WTC11 (cell line): ENCODE measurements around the gene MVB12A.

Source experiments
- ELF4 ChIP-seq: sonication (generic); formaldehyde crosslinking; IDR thresholded peaks from 2 replicates; pipeline ENCODE4 v1.8.1; 2022; ENCODE audit warnings: low read depth, mild to moderate bottlenecking, moderate library complexity, missing genetic modification reagents
- JUN ChIP-seq: sonication (generic); formaldehyde crosslinking; IDR thresholded peaks from 2 replicates; pipeline ENCODE4 v1.8.0; 2023; ENCODE audit warnings: mild to moderate bottlenecking, missing genetic modification reagents
- NFATC4 ChIP-seq: fragments of 250-450 bp; sonication (Bioruptor Pico); IDR thresholded peaks from 2 replicates; pipeline ENCODE4 v1.9.0; 2021; ENCODE audit warnings: mild to moderate bottlenecking
- TP53 ChIP-seq: sonication (generic); formaldehyde crosslinking; IDR thresholded peaks from 2 replicates; pipeline ENCODE4 v1.8.1; 2023; ENCODE audit warnings: mild to moderate bottlenecking, missing genetic modification reagents
- TF ChIP-seq, protein P1 (sequence below): sonication (generic); formaldehyde crosslinking; IDR thresholded peaks from 2 replicates; pipeline ENCODE4 v1.8.0; 2023; ENCODE audit warnings: missing genetic modification reagents, mild to moderate bottlenecking, borderline replicate concordance
- TF ChIP-seq, protein P2 (sequence below): fragments of 200-600 bp; IDR thresholded peaks from 2 replicates; pipeline ENCODE4 v1.8.0; 2022; ENCODE audit warnings: antibody characterized with exemption
- TF ChIP-seq, protein P3 (sequence below): sonication (generic); formaldehyde crosslinking; IDR thresholded peaks from 2 replicates; pipeline ENCODE4 v1.8.1; 2023; ENCODE audit warnings: mild to moderate bottlenecking, moderate library complexity, missing genetic modification reagents

DNA sequence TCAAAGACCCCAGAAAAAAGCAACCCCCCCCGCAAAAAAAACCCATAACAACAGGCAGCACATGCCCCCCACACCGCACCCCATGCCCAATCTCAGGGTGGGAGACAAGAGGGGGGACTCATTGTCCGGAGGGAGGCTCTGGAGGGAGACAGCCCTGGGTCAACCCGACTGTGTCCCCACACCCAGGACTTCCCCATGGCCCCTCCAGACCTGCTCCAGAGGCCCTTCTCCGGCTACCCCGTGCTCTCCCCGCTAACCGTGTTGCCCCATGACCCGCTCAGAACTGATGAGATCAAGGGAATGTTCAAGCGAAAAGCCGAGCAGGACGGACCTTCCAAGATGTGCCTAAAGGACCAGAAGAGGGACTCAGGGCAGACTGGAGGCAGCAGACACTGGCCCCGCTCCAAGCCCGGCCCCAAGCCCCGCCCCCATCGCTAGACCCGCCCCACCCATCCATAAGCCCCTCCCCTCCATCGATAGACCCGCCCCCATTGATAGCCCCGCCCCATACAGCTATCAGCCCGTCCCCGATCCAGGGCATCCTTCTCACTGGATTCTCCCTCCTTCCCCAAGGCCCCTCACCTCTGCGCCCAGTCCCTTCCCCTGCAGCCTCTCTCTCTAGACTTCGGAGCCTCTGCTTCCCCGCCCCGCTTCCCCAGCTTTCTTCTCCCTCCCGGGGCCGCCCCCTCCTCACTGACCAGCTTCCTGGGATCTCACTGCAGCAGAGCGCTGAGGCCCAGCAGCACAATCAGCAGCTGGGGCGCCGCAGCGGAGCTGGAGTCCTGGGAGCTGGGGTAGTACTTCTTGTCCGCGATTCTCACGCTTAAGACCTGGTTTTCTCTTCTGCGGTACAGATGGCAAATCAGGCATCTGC lies 16.6 kb upstream of the MVB12A start:
- TF ChIP-seq JUN (CRISPR knock-in tag) (no peak), ELF4 (CRISPR knock-in tag) (no peak), NFATC4 (no peak), TP53 (CRISPR knock-in tag) (no peak)
- TF ChIP-seq, protein P1, sequence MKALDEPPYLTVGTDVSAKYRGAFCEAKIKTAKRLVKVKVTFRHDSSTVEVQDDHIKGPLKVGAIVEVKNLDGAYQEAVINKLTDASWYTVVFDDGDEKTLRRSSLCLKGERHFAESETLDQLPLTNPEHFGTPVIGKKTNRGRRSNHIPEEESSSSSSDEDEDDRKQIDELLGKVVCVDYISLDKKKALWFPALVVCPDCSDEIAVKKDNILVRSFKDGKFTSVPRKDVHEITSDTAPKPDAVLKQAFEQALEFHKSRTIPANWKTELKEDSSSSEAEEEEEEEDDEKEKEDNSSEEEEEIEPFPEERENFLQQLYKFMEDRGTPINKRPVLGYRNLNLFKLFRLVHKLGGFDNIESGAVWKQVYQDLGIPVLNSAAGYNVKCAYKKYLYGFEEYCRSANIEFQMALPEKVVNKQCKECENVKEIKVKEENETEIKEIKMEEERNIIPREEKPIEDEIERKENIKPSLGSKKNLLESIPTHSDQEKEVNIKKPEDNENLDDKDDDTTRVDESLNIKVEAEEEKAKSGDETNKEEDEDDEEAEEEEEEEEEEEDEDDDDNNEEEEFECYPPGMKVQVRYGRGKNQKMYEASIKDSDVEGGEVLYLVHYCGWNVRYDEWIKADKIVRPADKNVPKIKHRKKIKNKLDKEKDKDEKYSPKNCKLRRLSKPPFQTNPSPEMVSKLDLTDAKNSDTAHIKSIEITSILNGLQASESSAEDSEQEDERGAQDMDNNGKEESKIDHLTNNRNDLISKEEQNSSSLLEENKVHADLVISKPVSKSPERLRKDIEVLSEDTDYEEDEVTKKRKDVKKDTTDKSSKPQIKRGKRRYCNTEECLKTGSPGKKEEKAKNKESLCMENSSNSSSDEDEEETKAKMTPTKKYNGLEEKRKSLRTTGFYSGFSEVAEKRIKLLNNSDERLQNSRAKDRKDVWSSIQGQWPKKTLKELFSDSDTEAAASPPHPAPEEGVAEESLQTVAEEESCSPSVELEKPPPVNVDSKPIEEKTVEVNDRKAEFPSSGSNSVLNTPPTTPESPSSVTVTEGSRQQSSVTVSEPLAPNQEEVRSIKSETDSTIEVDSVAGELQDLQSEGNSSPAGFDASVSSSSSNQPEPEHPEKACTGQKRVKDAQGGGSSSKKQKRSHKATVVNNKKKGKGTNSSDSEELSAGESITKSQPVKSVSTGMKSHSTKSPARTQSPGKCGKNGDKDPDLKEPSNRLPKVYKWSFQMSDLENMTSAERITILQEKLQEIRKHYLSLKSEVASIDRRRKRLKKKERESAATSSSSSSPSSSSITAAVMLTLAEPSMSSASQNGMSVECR (CRISPR knock-in tag): no peak
- TF ChIP-seq, protein P2, sequence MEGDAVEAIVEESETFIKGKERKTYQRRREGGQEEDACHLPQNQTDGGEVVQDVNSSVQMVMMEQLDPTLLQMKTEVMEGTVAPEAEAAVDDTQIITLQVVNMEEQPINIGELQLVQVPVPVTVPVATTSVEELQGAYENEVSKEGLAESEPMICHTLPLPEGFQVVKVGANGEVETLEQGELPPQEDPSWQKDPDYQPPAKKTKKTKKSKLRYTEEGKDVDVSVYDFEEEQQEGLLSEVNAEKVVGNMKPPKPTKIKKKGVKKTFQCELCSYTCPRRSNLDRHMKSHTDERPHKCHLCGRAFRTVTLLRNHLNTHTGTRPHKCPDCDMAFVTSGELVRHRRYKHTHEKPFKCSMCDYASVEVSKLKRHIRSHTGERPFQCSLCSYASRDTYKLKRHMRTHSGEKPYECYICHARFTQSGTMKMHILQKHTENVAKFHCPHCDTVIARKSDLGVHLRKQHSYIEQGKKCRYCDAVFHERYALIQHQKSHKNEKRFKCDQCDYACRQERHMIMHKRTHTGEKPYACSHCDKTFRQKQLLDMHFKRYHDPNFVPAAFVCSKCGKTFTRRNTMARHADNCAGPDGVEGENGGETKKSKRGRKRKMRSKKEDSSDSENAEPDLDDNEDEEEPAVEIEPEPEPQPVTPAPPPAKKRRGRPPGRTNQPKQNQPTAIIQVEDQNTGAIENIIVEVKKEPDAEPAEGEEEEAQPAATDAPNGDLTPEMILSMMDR: no peak
- TF ChIP-seq, protein P3, sequence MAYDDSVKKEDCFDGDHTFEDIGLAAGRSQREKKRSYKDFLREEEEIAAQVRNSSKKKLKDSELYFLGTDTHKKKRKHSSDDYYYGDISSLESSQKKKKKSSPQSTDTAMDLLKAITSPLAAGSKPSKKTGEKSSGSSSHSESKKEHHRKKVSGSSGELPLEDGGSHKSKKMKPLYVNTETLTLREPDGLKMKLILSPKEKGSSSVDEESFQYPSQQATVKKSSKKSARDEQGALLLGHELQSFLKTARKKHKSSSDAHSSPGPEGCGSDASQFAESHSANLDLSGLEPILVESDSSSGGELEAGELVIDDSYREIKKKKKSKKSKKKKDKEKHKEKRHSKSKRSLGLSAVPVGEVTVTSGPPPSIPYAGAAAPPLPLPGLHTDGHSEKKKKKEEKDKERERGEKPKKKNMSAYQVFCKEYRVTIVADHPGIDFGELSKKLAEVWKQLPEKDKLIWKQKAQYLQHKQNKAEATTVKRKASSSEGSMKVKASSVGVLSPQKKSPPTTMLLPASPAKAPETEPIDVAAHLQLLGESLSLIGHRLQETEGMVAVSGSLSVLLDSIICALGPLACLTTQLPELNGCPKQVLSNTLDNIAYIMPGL (CRISPR knock-in tag): no peak
